Keratinocyte (primary cell): Measurements from ENCODE around the gene CLCN4. TPM values are rescaled to one million over a fixed set of nuclear protein-coding genes. Genes with fewer than 3 reads are reported as not detected.

Source experiments
- DNase-seq: peaks from one replicate; pipeline ENCODE4 v3.0.0-alpha.2; 2011; ENCODE audit warnings: low read depth, missing footprints, low spot score
- FAIRE-seq: peaks from 2 replicates; lab custom pipeline; 2011; peaks lifted over from hg19 to GRCh38; lab: Jason Lieb, UNC
- H2AFZ ChIP-seq: 2 replicates; pipeline ENCODE4 v1.6.0; 2012; ENCODE audit warnings: low read length, control low read depth, inconsistent platforms; ENCODE audit not compliant: control insufficient read depth
- H3K27ac ChIP-seq: 2 replicates; pipeline ENCODE4 v1.5.1; 2011; ENCODE audit warnings: low read length; ENCODE audit not compliant: control insufficient read depth, insufficient read depth
- H3K27me3 ChIP-seq: 3 replicates; pipeline ENCODE4 v1.6.0; 2011; ENCODE audit warnings: low read length; ENCODE audit not compliant: control insufficient read depth, insufficient read depth; ENCODE audit errors: extremely low read depth
- H3K36me3 ChIP-seq, 2 experiments: 2 replicates in 1 of 2; 3 replicates in 1 of 2; pipeline ENCODE4 v1.5.1; 2011; ENCODE audit warnings: low read length in 2 of 2, mild to moderate bottlenecking in 1 of 2; ENCODE audit not compliant: control insufficient read depth in 2 of 2, insufficient read depth in 2 of 2; ENCODE audit errors: extremely low read depth in 1 of 2
- H3K4me1 ChIP-seq: 3 replicates; pipeline ENCODE4 v1.5.1; 2011; ENCODE audit warnings: low read length; ENCODE audit not compliant: control insufficient read depth, insufficient read depth; ENCODE audit errors: extremely low read depth
- H3K4me2 ChIP-seq: 3 replicates; pipeline ENCODE4 v1.6.0; 2011; ENCODE audit warnings: low read depth, low read length; ENCODE audit not compliant: control insufficient read depth, insufficient read depth; ENCODE audit errors: extremely low read depth
- H3K4me3 ChIP-seq, 3 experiments: fragments of 200-600 bp in 1 of 3; sonication (generic) in 1 of 3; 2 replicates in 2 of 3; 3 replicates in 1 of 3; pipeline ENCODE4 v1.5.1; 2011 to 2016; ENCODE audit warnings: low read length in 3 of 3, mild to moderate bottlenecking in 3 of 3, control low read depth in 2 of 3, inconsistent platforms in 1 of 3, low read depth in 1 of 3, mixed read lengths in 1 of 3, mixed run types in 1 of 3, moderate library complexity in 1 of 3; ENCODE audit not compliant: control insufficient read depth in 2 of 3, insufficient read depth in 2 of 3; ENCODE audit errors: extremely low read depth in 1 of 3
- H3K79me2 ChIP-seq: 2 replicates; pipeline ENCODE4 v1.6.0; 2012; ENCODE audit warnings: low read length; ENCODE audit not compliant: control insufficient read depth, insufficient read depth
- H3K9ac ChIP-seq: 3 replicates; pipeline ENCODE4 v1.6.0; 2011; ENCODE audit warnings: low read length; ENCODE audit not compliant: control insufficient read depth, insufficient read depth; ENCODE audit errors: extremely low read depth
- H3K9me1 ChIP-seq: 3 replicates; pipeline ENCODE4 v1.6.0; 2011; ENCODE audit warnings: low read length; ENCODE audit not compliant: control insufficient read depth, insufficient read depth; ENCODE audit errors: extremely low read depth
- H3K9me3 ChIP-seq: 2 replicates; pipeline ENCODE4 v1.5.1; 2012; ENCODE audit warnings: low read depth, low read length; ENCODE audit not compliant: control insufficient read depth
- H4K20me1 ChIP-seq: 3 replicates; pipeline ENCODE4 v1.6.0; 2011; ENCODE audit warnings: low read length; ENCODE audit not compliant: control insufficient read depth, insufficient read depth; ENCODE audit errors: extremely low read depth
- EZH2 ChIP-seq: IDR thresholded peaks from one replicate; pipeline ENCODE4 v1.6.1; 2012; ENCODE audit warnings: inconsistent platforms, mild to moderate bottlenecking, low read length, moderate library complexity
- dilution Hi-C: fragments of 300-500 bp; cut with MboI; formaldehyde crosslinking; loops from one replicate; pipeline ENCODE4 v1.7.0; 2020; ENCODE audit warnings: low sequenced_read_pairs; ENCODE audit not compliant: extremely low pct_ligation_motif_present
- polyA plus RNA-seq, 5 experiments: library from polyadenylated mRNA; depleted of rRNA in 3 of 5; stranded (reverse) in 3 of 5; stranded (forward) in 1 of 5; unstranded in 1 of 5; fragments of >200 nt; gene quantifications; 1 replicate in 1 of 5; 2 replicates in 3 of 5; 3 replicates in 1 of 5; pipeline versions ENCODE4 v1.2.1 to v1.2.3, GENCODE V29; 2011 to 2012; ENCODE audit warnings: missing spikeins in 2 of 5, low read depth in 1 of 5, low replicate concordance in 1 of 5
- TF ChIP-seq, protein P1 (sequence below), 3 experiments: IDR thresholded peaks in 1 of 3; conservative IDR thresholded peaks in 1 of 3; optimal IDR thresholded peaks in 1 of 3; 2 replicates in 2 of 3; 3 replicates in 1 of 3; pipeline versions ENCODE3 to v1.5.1; 2011; ENCODE audit warnings: low read length in 3 of 3, mild to moderate bottlenecking in 3 of 3, moderate library complexity in 2 of 3, control low read depth in 1 of 3, inconsistent platforms in 1 of 3; ENCODE audit not compliant: insufficient read depth in 2 of 3; ENCODE audit errors: extremely low read depth in 1 of 3

CLCN4 gene
- polyA plus RNA-seq, 1 donor (not counting 4 experiments of a cell fraction or from before 2014, with no cell fraction given) = 0.24 TPM

- Histone ChIP-seq H3K36me3 (peaks cover 0 to 1% of the 10 kb centered on the region in 2 experiments), H3K9me3 (no peaks in the 10 kb centered on the region), H3K27ac (no peak overlapping the region), H3K4me1 (peaks cover 9% of the 10 kb centered on the region), H3K9ac (no peak overlapping the region), H3K9me1 (no peaks in the 10 kb centered on the region), H4K20me1 (no peaks in the 10 kb centered on the region), H3K79me2 (no peaks in the 10 kb centered on the region), H3K27me3 (no peaks in the 10 kb centered on the region), H3K4me2 (no peak overlapping the region), H2AFZ (no peak overlapping the region), H3K4me3 (no peak overlapping the region)
- no peak for FAIRE-seq
- no peak for TF ChIP-seq EZH2
- TF ChIP-seq, protein P1, sequence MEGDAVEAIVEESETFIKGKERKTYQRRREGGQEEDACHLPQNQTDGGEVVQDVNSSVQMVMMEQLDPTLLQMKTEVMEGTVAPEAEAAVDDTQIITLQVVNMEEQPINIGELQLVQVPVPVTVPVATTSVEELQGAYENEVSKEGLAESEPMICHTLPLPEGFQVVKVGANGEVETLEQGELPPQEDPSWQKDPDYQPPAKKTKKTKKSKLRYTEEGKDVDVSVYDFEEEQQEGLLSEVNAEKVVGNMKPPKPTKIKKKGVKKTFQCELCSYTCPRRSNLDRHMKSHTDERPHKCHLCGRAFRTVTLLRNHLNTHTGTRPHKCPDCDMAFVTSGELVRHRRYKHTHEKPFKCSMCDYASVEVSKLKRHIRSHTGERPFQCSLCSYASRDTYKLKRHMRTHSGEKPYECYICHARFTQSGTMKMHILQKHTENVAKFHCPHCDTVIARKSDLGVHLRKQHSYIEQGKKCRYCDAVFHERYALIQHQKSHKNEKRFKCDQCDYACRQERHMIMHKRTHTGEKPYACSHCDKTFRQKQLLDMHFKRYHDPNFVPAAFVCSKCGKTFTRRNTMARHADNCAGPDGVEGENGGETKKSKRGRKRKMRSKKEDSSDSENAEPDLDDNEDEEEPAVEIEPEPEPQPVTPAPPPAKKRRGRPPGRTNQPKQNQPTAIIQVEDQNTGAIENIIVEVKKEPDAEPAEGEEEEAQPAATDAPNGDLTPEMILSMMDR (optimal IDR thresholded peaks at IDR 0.05 in 1 of 3, IDR thresholded peaks at IDR 0.05 in 1 of 3, conservative IDR thresholded peaks at IDR 0.05 in 1 of 3; ENCODE audit: extremely low read depth in 1 of 3, insufficient read depth in 2 of 3, low read length in 3 of 3) = no peak
- no peak for DNase-seq
- dilution Hi-C loops = no loop called here
Observed at GRCh38 chrX:10108288-10108687, 48.5 kb upstream of the CLCN4 start.

DNA sequence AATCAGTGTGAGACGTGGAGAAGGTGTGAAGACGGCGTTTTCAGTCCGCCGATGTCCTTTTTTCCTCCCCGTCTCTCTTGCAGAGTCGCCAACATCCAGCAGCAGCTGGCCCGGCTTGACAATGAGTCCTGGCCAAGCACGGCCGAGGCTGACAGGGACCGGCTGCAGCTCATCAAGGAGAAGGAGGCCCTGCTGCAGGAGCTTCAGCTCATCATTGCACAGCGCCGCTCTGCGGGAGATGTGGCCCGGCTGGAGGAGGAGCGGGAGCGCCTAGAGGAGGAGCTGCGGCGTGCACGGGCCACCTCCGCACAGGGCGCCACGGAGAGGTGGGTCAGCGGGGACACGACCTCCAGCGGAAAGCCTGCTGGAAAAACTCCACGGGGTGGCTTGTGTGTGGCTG, 47.1 kb upstream of the CLCN4 start:
- FAIRE-seq = no peak
- no peak overlapping the region for H3K9ac ChIP-seq
- H3K79me2 ChIP-seq = no peaks in the 10 kb centered on the region
- H3K9me3 ChIP-seq = no peaks in the 10 kb centered on the region
- no peak overlapping the region for H3K4me3 ChIP-seq
- H3K9me1 ChIP-seq = no peaks in the 10 kb centered on the region
- H3K4me2 ChIP-seq = no peak overlapping the region
- dilution Hi-C loops = no loop called here
- H3K4me1 ChIP-seq = peaks cover 9% of the 10 kb centered on the region
- H3K36me3 ChIP-seq = peaks cover 0 to 1% of the 10 kb centered on the region in 2 experiments
- TF ChIP-seq, protein P1 (optimal IDR thresholded peaks at IDR 0.05 in 1 of 3, IDR thresholded peaks at IDR 0.05 in 1 of 3, conservative IDR thresholded peaks at IDR 0.05 in 1 of 3; ENCODE audit: extremely low read depth in 1 of 3, insufficient read depth in 2 of 3, low read length in 3 of 3) = no peak
- TF ChIP-seq EZH2 = no peak
- no peaks in the 10 kb centered on the region for H4K20me1 ChIP-seq
- no peak overlapping the region for H2AFZ ChIP-seq
- H3K27ac ChIP-seq = no peak overlapping the region
- no peak for DNase-seq
- H3K27me3 ChIP-seq = no peaks in the 10 kb centered on the region
